ENCODE data around the gene EEF2KMT.

The EEF2KMT gene

DNA sequence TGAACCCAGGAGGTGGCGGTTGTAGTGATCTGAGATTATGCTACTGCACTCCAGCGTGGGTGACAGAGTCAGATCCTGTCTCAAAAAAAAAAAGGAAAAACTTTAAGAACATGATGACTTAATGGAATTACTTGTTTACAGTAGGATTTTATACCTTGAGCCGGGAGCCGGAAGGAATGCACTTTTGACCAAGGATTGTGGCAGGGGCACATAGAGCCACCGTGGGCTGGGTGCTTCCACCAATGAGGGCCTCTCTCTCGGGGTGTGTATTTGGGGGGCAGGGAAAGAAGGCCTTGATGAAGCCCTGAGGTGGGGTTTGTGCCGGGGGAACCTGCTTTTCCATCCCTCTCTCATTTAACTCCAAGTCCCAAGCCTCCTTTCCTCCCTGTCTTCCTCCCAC lies 57.1 kb downstream of the EEF2KMT start:
- DNase-seq, result no peak

GRCh38 chr16:5036228-5037156 lies 61.1 kb downstream of the EEF2KMT start:
- no peak for DNase-seq

- no peak for DNase-seq
These were observed 61.7 kb downstream of the EEF2KMT start for GRCh38 chr16:5035909-5036227.

Measured in activated CD4-positive, alpha-beta T cell treated with anti-CD3 and anti-CD28 coated beads, Interleukin-2, amount 50 U/mL, for 4 hours (primary cell).